ENCODE measurements around the gene RBM6. TPM values are rescaled to one million over a fixed set of nuclear protein-coding genes. Genes with fewer than 3 reads are reported as not detected.
A peak's percentile ranks its signal among the peaks of the same experiment; 100 is the strongest.
"Not testable (repeated sequence)": the region's sequence is repeated elsewhere in the genome, so short reads cannot be mapped to it uniquely, and the experiment has no call there.

Gene RBM6
- total RNA-seq, 1 donor from 2014 or later: 99.2 TPM

- intact Hi-C loops (cut with micrococcal nuclease); H3K36me3 Mint-ChIP-seq (ENCODE audit: low read depth); H3K9me3 Mint-ChIP-seq; H3K27me3 Mint-ChIP-seq (ENCODE audit: low read depth); DNase-seq (ENCODE audit: low spot score): not testable (repeated sequence)
- Mint-ChIP-seq H3K4me1 (ENCODE audit: low read depth) (peaks cover 25% of the 10 kb centered on the region), H3K27ac (peak overlapping the region; percentile 86), H3K4me3 (ENCODE audit: low read depth) (peak overlapping the region; percentile 82)
These were observed 35.5 kb upstream of the RBM6 start for GRCh38 chr3:49904448-49904847.

GRCh38 chr3:49906073-49906743, 33.7 kb upstream of the RBM6 start:
- no peaks in the 10 kb centered on the region for H3K9me3 Mint-ChIP-seq
- no peaks in the 10 kb centered on the region for H3K27me3 Mint-ChIP-seq (ENCODE audit: low read depth)
- peak; percentile 37 for DNase-seq (ENCODE audit: low spot score)
- intact Hi-C loops (cut with micrococcal nuclease): loop anchor here (2.0 kb wide), 1 partner anchor 103 kb away; the partner anchor contains the start of gene INKA1
- peak overlapping the region; percentile 54 for H3K4me3 Mint-ChIP-seq (ENCODE audit: low read depth)
- H3K36me3 Mint-ChIP-seq (ENCODE audit: low read depth): peaks cover 9% of the 10 kb centered on the region
- peak overlapping the region; percentile 44 for H3K27ac Mint-ChIP-seq
- H3K4me1 Mint-ChIP-seq (ENCODE audit: low read depth): peaks cover 25% of the 10 kb centered on the region

GRCh38 chr3:49908373-49909199, 31.4 kb upstream of the RBM6 start:
- intact Hi-C loops (cut with micrococcal nuclease): no loop called here
- no peaks in the 10 kb centered on the region for H3K9me3 Mint-ChIP-seq
- peaks cover 20% of the 10 kb centered on the region for H3K36me3 Mint-ChIP-seq (ENCODE audit: low read depth)
- H3K4me3 Mint-ChIP-seq (ENCODE audit: low read depth): no peak overlapping the region
- no peak for DNase-seq (ENCODE audit: low spot score)
- no peaks in the 10 kb centered on the region for H3K27me3 Mint-ChIP-seq (ENCODE audit: low read depth)
- H3K27ac Mint-ChIP-seq: no peak overlapping the region
- peaks cover 25% of the 10 kb centered on the region for H3K4me1 Mint-ChIP-seq (ENCODE audit: low read depth)

GRCh38 chr3:49910409-49911123, 29.4 kb upstream of the RBM6 start:
- intact Hi-C loops (cut with micrococcal nuclease): no loop called here
- Mint-ChIP-seq H3K4me3 (ENCODE audit: low read depth) (no peak overlapping the region), H3K4me1 (ENCODE audit: low read depth) (peaks cover 14% of the 10 kb centered on the region), H3K36me3 (ENCODE audit: low read depth) (peaks cover 20% of the 10 kb centered on the region), H3K27me3 (ENCODE audit: low read depth) (no peaks in the 10 kb centered on the region), H3K27ac (no peak overlapping the region), H3K9me3 (no peaks in the 10 kb centered on the region)
- no peak for DNase-seq (ENCODE audit: low spot score)

- DNase-seq (ENCODE audit: low spot score): no peak
- H3K4me1 Mint-ChIP-seq (ENCODE audit: low read depth): peaks cover 9% of the 10 kb centered on the region
- no peak overlapping the region for H3K27ac Mint-ChIP-seq
- no peak overlapping the region for H3K4me3 Mint-ChIP-seq (ENCODE audit: low read depth)
- no peaks in the 10 kb centered on the region for H3K9me3 Mint-ChIP-seq
- no peaks in the 10 kb centered on the region for H3K27me3 Mint-ChIP-seq (ENCODE audit: low read depth)
- intact Hi-C loops (cut with micrococcal nuclease): no loop called here
- H3K36me3 Mint-ChIP-seq (ENCODE audit: low read depth): peaks cover 20% of the 10 kb centered on the region
These were observed 28.9 kb upstream of the RBM6 start for GRCh38 chr3:49911124-49911420.

- DNase-seq (ENCODE audit: low spot score): no peak
- H3K4me1 Mint-ChIP-seq (ENCODE audit: low read depth): peaks cover 4% of the 10 kb centered on the region
- intact Hi-C loops (cut with micrococcal nuclease): no loop called here
- H3K27me3 Mint-ChIP-seq (ENCODE audit: low read depth): no peaks in the 10 kb centered on the region
- peaks cover 20% of the 10 kb centered on the region for H3K36me3 Mint-ChIP-seq (ENCODE audit: low read depth)
- no peak overlapping the region for H3K4me3 Mint-ChIP-seq (ENCODE audit: low read depth)
- no peaks in the 10 kb centered on the region for H3K9me3 Mint-ChIP-seq
- H3K27ac Mint-ChIP-seq: no peak overlapping the region
These were observed 28.3 kb upstream of the RBM6 start for GRCh38 chr3:49911611-49912010.

GRCh38 chr3:49912881-49913281, 27.1 kb upstream of the RBM6 start:
- Mint-ChIP-seq H3K9me3 (no peaks in the 10 kb centered on the region), H3K4me3 (ENCODE audit: low read depth) (no peak overlapping the region), H3K27ac (no peak overlapping the region), H3K27me3 (ENCODE audit: low read depth) (no peaks in the 10 kb centered on the region), H3K36me3 (ENCODE audit: low read depth) (peaks cover 20% of the 10 kb centered on the region), H3K4me1 (ENCODE audit: low read depth) (no peaks in the 10 kb centered on the region)
- no peak for DNase-seq (ENCODE audit: low spot score)
- intact Hi-C loops (cut with micrococcal nuclease): no loop called here

GRCh38 chr3:49914906-49915305, 25.0 kb upstream of the RBM6 start:
- Mint-ChIP-seq H3K27me3 (ENCODE audit: low read depth) (no peaks in the 10 kb centered on the region), H3K4me1 (ENCODE audit: low read depth) (no peaks in the 10 kb centered on the region), H3K27ac (no peak overlapping the region), H3K4me3 (ENCODE audit: low read depth) (no peak overlapping the region), H3K36me3 (ENCODE audit: low read depth) (peaks cover 18% of the 10 kb centered on the region), H3K9me3 (no peaks in the 10 kb centered on the region)
- no peak for DNase-seq (ENCODE audit: low spot score)
- intact Hi-C loops (cut with micrococcal nuclease): no loop called here

- H3K27ac Mint-ChIP-seq: no peak overlapping the region
- DNase-seq (ENCODE audit: low spot score): no peak
- H3K36me3 Mint-ChIP-seq (ENCODE audit: low read depth): peaks cover 10% of the 10 kb centered on the region
- no peaks in the 10 kb centered on the region for H3K4me1 Mint-ChIP-seq (ENCODE audit: low read depth)
- intact Hi-C loops (cut with micrococcal nuclease): no loop called here
- H3K4me3 Mint-ChIP-seq (ENCODE audit: low read depth): no peak overlapping the region
- H3K27me3 Mint-ChIP-seq (ENCODE audit: low read depth): no peaks in the 10 kb centered on the region
- H3K9me3 Mint-ChIP-seq: no peaks in the 10 kb centered on the region
These were observed 23.3 kb upstream of the RBM6 start for GRCh38 chr3:49916686-49917085.

- H3K27ac Mint-ChIP-seq; H3K4me3 Mint-ChIP-seq (ENCODE audit: low read depth); DNase-seq (ENCODE audit: low spot score); H3K9me3 Mint-ChIP-seq; H3K36me3 Mint-ChIP-seq (ENCODE audit: low read depth); H3K27me3 Mint-ChIP-seq (ENCODE audit: low read depth); intact Hi-C loops (cut with micrococcal nuclease); H3K4me1 Mint-ChIP-seq (ENCODE audit: low read depth): not testable (repeated sequence)
These were observed 22.0 kb upstream of the RBM6 start for GRCh38 chr3:49917806-49918590.

GRCh38 chr3:49924683-49925082, 15.3 kb upstream of the RBM6 start:
- H3K9me3 Mint-ChIP-seq: no peaks in the 10 kb centered on the region
- peaks cover 11% of the 10 kb centered on the region for H3K4me1 Mint-ChIP-seq (ENCODE audit: low read depth)
- DNase-seq (ENCODE audit: low spot score): no peak
- H3K4me3 Mint-ChIP-seq (ENCODE audit: low read depth): no peak overlapping the region
- H3K36me3 Mint-ChIP-seq (ENCODE audit: low read depth): no peaks in the 10 kb centered on the region
- H3K27ac Mint-ChIP-seq: no peak overlapping the region
- H3K27me3 Mint-ChIP-seq (ENCODE audit: low read depth): no peaks in the 10 kb centered on the region
- intact Hi-C loops (cut with micrococcal nuclease): no loop called here

- DNase-seq (ENCODE audit: low spot score): no peak
- H3K27ac Mint-ChIP-seq: no peak overlapping the region
- intact Hi-C loops (cut with micrococcal nuclease): no loop called here
- no peak overlapping the region for H3K4me3 Mint-ChIP-seq (ENCODE audit: low read depth)
- H3K4me1 Mint-ChIP-seq (ENCODE audit: low read depth): peaks cover 16% of the 10 kb centered on the region
- no peaks in the 10 kb centered on the region for H3K27me3 Mint-ChIP-seq (ENCODE audit: low read depth)
- H3K9me3 Mint-ChIP-seq: no peaks in the 10 kb centered on the region
- H3K36me3 Mint-ChIP-seq (ENCODE audit: low read depth): no peaks in the 10 kb centered on the region
These were observed 14.5 kb upstream of the RBM6 start for GRCh38 chr3:49925485-49925884.
